SH-SY5Y (cell line): ENCODE results near the gene DEGS2.

Experiments used
- GATA2 ChIP-seq: IDR thresholded peaks from 2 replicates; pipeline ENCODE4 v1.6.1; 2011; ENCODE audit warnings: mild to moderate bottlenecking, low read depth, low read length
- GATA3 ChIP-seq: IDR thresholded peaks from 2 replicates; pipeline ENCODE4 v1.6.1; 2011; ENCODE audit warnings: low read depth, mild to moderate bottlenecking, low read length, moderate library complexity

Gene DEGS2

DNA sequence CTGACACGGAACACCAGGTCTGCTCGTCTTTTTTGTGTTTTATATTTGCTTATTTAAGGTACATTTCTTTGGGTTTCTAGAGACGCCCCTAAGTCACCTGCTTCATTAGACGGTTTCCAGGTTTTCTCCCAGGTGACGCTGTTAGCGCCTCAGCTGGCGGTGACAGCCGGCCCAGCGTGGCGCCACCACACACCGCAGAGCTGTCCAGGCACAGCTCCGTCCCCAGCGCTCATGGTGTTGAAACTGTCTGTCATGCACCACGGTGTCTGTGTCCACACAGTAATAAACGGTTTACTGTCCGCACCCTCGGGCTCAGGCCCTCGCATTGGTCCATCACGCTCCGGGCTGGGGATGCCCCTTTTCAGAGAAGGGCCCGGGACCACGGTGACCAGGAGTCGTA, 15.5 kb downstream of the DEGS2 start:
- TF ChIP-seq GATA2 (no peak), GATA3 (no peak)

DNA sequence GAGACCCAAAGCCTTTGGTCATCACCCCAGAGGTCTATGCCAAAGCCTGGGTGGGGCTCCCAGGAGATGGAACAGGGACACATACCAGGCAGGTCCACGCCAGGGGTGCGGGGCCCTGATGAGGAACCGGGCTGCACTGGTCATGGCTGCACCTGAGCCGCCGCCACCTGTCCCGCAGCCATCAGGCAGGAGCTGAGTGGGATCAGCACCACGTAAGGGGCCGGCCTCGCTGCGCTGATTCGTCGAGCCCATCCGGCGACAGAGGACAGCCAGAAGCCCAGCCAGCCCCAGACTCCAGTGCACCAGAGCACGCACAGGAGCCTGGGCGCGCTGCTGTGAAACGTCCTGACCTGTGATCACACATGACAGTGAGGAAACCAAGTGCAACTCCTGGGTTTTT, 15.9 kb downstream of the DEGS2 start:
- no peak for TF ChIP-seq GATA3
- no peak for TF ChIP-seq GATA2

DNA sequence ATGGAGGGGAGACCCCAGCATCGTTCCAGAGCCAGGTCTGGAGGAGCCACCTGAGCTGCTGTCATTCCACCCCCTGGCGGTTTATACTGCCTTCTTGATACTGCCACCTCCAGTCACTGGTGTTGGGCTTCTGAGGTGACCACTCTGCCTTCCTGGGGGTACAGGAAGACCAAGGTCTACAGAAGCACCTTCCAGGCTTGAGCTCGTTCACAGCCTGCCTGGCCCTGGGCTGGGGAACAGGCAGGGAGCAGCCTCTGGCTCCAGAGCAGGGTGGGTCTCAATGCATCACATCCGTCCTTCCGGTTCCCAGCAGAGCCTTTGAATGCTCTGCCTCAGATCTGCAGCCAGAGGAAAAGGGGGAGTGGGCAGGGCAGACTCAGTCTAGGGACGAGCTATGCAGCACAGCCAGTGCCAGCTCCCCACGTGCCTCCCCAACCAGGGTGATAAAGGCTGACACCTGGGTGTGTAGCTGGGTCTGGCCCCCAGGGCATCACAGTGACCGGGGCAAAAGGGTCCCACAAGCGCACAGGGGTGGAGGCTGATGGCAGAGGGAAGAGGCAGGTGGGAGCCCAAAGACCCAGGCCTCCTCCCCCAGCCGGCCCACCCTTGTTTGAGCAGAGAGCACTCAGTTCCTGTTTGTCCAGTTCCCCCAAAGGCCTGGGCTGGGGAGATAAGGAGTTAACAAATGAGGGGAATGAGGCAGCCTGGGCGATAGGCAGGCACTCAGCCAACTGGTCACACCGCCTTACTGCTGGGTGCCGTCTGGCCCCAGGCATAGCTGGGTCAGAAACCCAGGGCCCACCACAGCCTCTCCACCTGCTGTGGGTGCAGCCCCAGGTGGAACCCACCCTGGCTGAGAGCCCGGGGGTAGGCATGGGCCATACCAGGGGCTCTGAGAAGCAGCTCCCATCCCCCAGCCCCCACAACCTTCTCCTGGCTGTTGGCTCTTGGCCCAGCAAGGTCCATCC, 17.1 kb downstream of the DEGS2 start:
- no peak for TF ChIP-seq GATA3
- peak; percentile 91 for TF ChIP-seq GATA2

DNA sequence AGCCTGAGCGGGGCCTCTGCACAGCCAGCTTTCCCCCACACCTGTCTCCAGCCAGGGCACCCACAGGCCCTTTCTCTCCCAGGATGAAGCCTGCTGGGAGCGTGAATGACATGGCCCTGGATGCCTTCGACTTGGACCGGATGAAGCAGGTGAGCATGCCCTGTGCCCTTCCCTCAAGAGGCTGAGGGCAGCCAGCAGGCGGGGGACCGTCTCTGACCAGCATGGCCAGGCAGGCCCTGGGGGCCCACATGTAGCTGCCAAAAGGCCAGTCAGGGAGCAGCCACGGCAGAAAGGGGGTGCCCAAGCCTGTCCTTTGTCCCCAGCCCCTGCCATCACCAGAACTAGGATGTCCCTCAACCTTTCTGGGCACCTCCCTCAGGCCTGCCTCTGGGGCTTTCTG, 18.3 kb downstream of the DEGS2 start:
- TF ChIP-seq GATA3 (no peak), GATA2 (no peak)

DNA sequence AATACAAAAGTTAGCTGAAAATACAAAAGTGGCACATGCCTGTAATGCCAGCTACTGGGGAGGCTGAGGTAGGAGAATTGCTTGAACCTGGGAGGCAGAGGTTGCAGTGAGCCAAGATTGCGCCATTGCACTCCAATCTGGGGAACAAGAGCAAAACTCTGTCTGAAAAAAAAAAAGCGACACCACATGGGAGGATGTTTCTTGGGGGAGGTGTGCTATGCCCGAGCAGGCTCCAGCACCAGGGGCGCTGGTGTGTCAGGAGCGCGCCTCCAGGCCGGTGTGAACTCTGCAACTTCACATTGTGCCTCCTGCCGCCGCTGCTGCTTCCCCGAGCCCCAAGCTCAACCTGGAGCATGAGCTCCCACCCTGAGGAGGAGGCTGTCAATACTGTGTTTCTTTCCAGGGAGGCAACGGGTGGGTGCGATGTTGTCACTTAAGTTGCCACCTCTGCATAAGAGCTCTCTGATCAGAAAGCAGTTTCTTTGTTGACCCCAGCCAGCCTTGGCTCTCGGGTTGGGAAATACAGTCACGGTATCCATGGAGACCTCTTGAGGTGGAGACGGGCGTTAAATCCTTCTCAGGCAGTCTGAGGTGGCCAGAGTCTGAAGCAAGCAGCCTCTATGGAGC, 18.9 kb downstream of the DEGS2 start:
- TF ChIP-seq GATA2: no peak
- TF ChIP-seq GATA3: no peak

GRCh38 chr14:100138955-100139354, 20.5 kb downstream of the DEGS2 start:
- no peak for TF ChIP-seq GATA3
- no peak for TF ChIP-seq GATA2

DNA sequence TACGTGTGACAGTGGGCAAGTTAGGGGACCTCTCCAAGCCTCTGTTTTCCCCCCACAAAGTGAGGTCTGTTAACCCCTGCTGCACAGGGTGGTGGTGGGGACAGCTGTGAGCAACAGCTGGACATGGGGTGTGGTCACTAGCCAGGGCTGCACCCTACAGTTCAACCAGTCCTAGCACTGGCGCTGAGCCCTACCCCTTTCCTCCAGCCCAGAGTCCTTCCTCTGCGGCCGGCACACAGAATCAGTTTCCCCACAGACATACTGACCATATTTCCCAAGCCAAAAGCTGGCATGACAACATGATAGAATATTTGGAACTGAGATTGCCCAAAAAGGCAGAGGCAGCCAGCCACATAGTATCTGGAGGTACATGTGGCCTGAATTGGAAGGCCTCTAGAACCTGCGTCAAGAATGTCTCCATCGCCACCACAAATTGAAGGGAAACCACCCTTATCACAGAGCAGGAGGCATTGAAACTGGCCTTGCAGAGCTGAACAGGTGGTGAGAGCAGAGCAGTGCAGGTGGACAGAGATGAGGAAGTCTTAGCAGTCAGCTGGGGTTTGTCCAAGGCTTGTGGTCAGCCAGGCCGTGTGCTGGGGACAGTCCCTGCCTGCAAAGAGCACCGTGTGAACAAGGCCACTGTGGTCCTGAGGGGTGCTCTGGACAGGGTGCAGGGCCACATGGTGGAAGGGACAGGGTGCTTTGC, 21.2 kb downstream of the DEGS2 start:
- no peak for TF ChIP-seq GATA3
- no peak for TF ChIP-seq GATA2

DNA sequence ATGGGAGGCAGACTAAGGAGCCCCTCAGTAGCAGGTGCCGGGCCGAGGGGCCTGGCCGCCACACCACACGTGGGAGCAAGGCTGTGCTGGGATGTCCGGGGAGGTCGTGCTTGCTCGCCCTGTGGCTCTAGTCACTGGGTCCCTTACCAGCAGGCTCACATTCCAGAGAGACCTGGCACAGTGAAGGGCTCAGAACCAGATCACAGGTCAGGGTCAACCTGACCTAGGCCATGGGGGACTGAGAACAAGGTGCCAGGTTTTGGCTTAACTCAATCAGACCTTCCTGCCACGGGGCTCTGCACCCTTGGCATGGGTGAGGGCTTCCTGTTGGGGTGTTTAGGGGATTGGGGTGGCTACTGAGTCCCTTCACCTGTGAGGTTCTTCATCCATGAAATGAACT, 22.3 kb downstream of the DEGS2 start:
- TF ChIP-seq GATA2 (no peak), GATA3 (no peak)

- TF ChIP-seq GATA2 (no peak), GATA3 (no peak)
Observed at GRCh38 chr14:100135784-100136183, 23.7 kb downstream of the DEGS2 start.

DNA sequence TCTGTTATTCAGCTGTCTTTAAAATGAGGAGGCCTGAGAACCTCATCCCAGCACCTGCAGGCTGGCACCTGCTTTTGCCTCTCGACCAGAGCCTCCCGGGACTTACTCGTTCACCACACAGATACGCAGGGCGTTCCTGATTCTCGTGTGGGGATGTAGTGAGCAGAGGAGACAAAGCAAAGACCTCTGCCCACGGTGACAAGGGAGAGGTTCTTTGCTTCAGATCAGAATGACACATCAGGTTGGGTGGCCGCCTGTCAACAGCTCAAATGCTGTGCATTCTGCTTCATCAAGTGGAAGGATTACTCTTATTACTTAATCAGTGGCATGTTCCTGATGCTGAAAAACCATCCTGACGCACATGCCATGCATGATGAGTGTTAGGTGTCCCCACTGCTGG, 24.4 kb downstream of the DEGS2 start:
- TF ChIP-seq GATA2 (no peak), GATA3 (no peak)

- TF ChIP-seq GATA3 (no peak), GATA2 (no peak)
Observed at GRCh38 chr14:100134586-100134985, 24.9 kb downstream of the DEGS2 start.

GRCh38 chr14:100132903-100133510, 26.4 kb downstream of the DEGS2 start:
- TF ChIP-seq GATA2 (no peak), GATA3 (no peak)

DNA sequence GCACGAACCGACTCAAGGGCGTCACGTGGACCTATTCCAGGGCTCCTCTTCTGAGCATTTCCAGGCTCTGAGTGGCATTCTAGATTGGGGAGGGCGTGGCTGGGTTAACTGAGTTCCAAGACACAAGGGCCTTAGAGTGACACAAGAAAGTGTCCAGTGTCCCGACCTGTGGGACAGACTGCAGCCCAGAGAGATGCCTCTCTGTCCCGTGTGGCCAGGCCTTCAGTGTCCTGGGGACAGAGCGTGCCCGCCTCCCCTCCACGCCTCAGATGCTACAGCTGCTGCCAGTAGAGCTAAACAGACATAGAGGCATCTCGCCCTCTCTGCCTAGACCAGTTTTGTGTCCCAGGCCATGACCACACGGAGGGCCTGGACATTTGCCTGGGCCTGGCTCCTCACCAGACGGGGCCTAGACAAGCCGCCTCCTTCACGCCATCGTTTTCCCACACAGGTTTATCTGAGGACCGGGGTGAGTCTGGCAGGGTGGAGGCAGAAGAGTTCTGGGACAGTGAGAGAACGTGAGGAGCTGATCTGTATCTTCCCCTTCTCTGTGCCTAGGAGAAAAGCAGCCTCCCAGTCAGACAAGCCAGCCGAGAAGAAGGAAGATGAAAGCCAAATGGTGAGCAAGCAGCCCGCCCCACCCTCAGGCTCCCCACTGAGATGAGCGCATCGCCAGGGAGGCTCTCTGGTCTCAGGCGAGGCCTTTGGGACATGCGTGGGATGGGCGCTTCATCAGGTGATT, 27.1 kb downstream of the DEGS2 start:
- TF ChIP-seq GATA3 (no peak), GATA2 (peak; percentile 52)

- no peak for TF ChIP-seq GATA2
- TF ChIP-seq GATA3: no peak
Observed at GRCh38 chr14:100131181-100131580, 28.3 kb downstream of the DEGS2 start.
